Measurements from ENCODE around the gene SKA2. TPM values are rescaled to one million over a fixed set of nuclear protein-coding genes. Genes with fewer than 3 reads are reported as not detected.

SKA2 gene
- total and polyA plus RNA-seq, 2 donors from 2014 or later, result 29.2 to 40.3 TPM

- FAIRE-seq (no peak), DNase-seq (peak in 1 of 5 donors; percentile 2)
- Histone ChIP-seq H3K4me3 (ENCODE audit: low read length in 3 of 3) (no peak overlapping the region), H3K9ac (ENCODE audit: low read length in 3 of 3) (no peak overlapping the region), H3K27me3 (ENCODE audit: control insufficient read depth, insufficient read depth, low read length) (no peaks in the 10 kb centered on the region), H3K27ac (ENCODE audit: low read depth in 2 of 2, low read length in 2 of 2) (no peak overlapping the region), H3K4me1 (ENCODE audit: control insufficient read depth in 2 of 3, insufficient read depth in 2 of 3, low read depth in 1 of 3, low read length in 3 of 3) (no peaks in the 10 kb centered on the region), H3K9me3 (ENCODE audit: control insufficient read depth in 2 of 3, insufficient read depth in 1 of 3, low read length in 3 of 3) (no peaks in the 10 kb centered on the region), H3K36me3 (ENCODE audit: control insufficient read depth in 2 of 3, insufficient read depth in 3 of 3, low read length in 3 of 3) (no peaks in the 10 kb centered on the region)
- no peak for TF ChIP-seq CTCF (IDR thresholded peaks at IDR 0.05; ENCODE audit: borderline replicate concordance, extremely low read depth, insufficient read depth)
- intact Hi-C loops (cut with DNase I), result no loop called here
Observed at GRCh38 chr17:59178266-59178985, 23.4 kb upstream of the SKA2 start.

GRCh38 chr17:59175076-59175475 is 20.1 kb upstream of the SKA2 start:
- intact Hi-C loops (cut with DNase I), result no loop called here
- Histone ChIP-seq H3K4me1 (ENCODE audit: control insufficient read depth in 2 of 3, insufficient read depth in 2 of 3, low read depth in 1 of 3, low read length in 3 of 3) (no peaks in the 10 kb centered on the region), H3K27ac (ENCODE audit: low read depth in 2 of 2, low read length in 2 of 2) (no peak overlapping the region), H3K36me3 (ENCODE audit: control insufficient read depth in 2 of 3, insufficient read depth in 3 of 3, low read length in 3 of 3) (no peaks in the 10 kb centered on the region), H3K27me3 (ENCODE audit: control insufficient read depth, insufficient read depth, low read length) (no peaks in the 10 kb centered on the region), H3K4me3 (ENCODE audit: low read length in 3 of 3) (no peak overlapping the region), H3K9me3 (ENCODE audit: control insufficient read depth in 2 of 3, insufficient read depth in 1 of 3, low read length in 3 of 3) (no peaks in the 10 kb centered on the region), H3K9ac (ENCODE audit: low read length in 3 of 3) (no peak overlapping the region)
- DNase-seq (no peak), FAIRE-seq (no peak)
- TF ChIP-seq CTCF (IDR thresholded peaks at IDR 0.05; ENCODE audit: borderline replicate concordance, extremely low read depth, insufficient read depth), result no peak

GRCh38 chr17:59174671-59175070 is 19.7 kb upstream of the SKA2 start:
- no peaks in the 10 kb centered on the region for H3K9me3 ChIP-seq (ENCODE audit: control insufficient read depth in 2 of 3, insufficient read depth in 1 of 3, low read length in 3 of 3)
- DNase-seq (no peak), FAIRE-seq (no peak)
- no peaks in the 10 kb centered on the region for H3K27me3 ChIP-seq (ENCODE audit: control insufficient read depth, insufficient read depth, low read length)
- intact Hi-C loops (cut with DNase I), result no loop called here
- H3K9ac ChIP-seq (ENCODE audit: low read length in 3 of 3), result no peak overlapping the region
- no peak overlapping the region for H3K27ac ChIP-seq (ENCODE audit: low read depth in 2 of 2, low read length in 2 of 2)
- no peaks in the 10 kb centered on the region for H3K4me1 ChIP-seq (ENCODE audit: control insufficient read depth in 2 of 3, insufficient read depth in 2 of 3, low read depth in 1 of 3, low read length in 3 of 3)
- H3K36me3 ChIP-seq (ENCODE audit: control insufficient read depth in 2 of 3, insufficient read depth in 3 of 3, low read length in 3 of 3), result no peaks in the 10 kb centered on the region
- no peak for TF ChIP-seq CTCF (IDR thresholded peaks at IDR 0.05; ENCODE audit: borderline replicate concordance, extremely low read depth, insufficient read depth)
- no peak overlapping the region for H3K4me3 ChIP-seq (ENCODE audit: low read length in 3 of 3)

Data from kidney (tissue), 14 donors.